Muscle layer of colon (tissue), 2 donors: ENCODE measurements around the gene ZNF140.

Experiments used
- H3K27ac ChIP-seq: one replicate; pipeline ENCODE4 v1.7.0; 2013; ENCODE audit warnings: low read depth, mild to moderate bottlenecking, low read length, moderate library complexity
- H3K27me3 ChIP-seq, 2 donors: one replicate each; pipeline ENCODE4 v1.7.0; 2013; ENCODE audit warnings: low read length in 2 of 2, mild to moderate bottlenecking in 2 of 2; ENCODE audit not compliant: insufficient read depth in 2 of 2, control insufficient read depth in 1 of 2
- H3K36me3 ChIP-seq: one replicate; pipeline ENCODE4 v1.7.0; 2013; ENCODE audit warnings: mild to moderate bottlenecking, low read length; ENCODE audit not compliant: insufficient read depth
- H3K4me1 ChIP-seq: one replicate; pipeline ENCODE4 v1.7.0; 2013; ENCODE audit warnings: mild to moderate bottlenecking, low read length; ENCODE audit not compliant: insufficient read depth
- H3K4me3 ChIP-seq, 2 donors: one replicate each; pipeline ENCODE4 v1.7.0; 2013; ENCODE audit warnings: low read length in 2 of 2, low read depth in 1 of 2, mild to moderate bottlenecking in 1 of 2, moderate library complexity in 1 of 2
- H3K9ac ChIP-seq: one replicate; pipeline ENCODE4 v1.7.0; 2013; ENCODE audit warnings: low read length
- H3K9me3 ChIP-seq: one replicate; pipeline ENCODE4 v1.7.0; 2013; ENCODE audit warnings: mild to moderate bottlenecking, low read length
- donor health status: abdominal sarcoma.
- donor health status: Adenocarcinoma of cecum.

The ZNF140 gene

DNA sequence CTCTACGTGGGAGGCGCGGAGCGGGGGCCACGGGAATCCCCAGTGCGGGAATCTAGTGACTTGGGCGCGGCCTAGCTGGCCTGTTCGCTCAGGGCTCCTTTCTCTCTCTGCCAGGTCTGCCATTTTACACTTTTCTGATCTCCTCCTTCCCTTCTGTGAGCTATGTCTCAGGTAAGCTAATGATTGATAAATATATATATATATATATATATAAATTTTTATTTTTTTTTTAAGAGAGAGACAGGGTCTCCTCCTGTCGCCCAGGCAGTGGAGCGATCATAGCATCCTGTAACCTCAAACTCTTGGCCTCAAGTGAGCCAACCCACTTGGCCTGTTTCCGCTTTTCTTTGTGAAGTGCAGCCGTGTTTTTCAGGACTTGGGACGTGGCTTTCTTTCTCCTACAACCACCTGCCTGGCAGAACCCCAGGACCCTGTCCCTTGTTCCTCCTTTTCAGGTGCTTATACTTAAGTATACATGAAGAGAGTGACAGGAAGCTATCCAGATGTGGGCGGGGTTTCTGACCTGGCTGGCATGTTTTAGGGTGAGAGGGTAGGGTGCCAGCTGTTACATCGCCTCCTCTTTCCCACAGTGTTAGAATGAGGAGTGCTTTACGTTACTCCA is 547 bp downstream of the ZNF140 start:
- peaks cover 5% of the 10 kb centered on the region for H3K4me1 ChIP-seq
- H3K4me3 ChIP-seq = peak overlapping the region; percentile 67 to 84
- peak overlapping the region; percentile 98 for H3K27ac ChIP-seq
- H3K27me3 ChIP-seq = no peaks in the 10 kb centered on the region
- peak overlapping the region; percentile 58 for H3K9ac ChIP-seq
- H3K36me3 ChIP-seq = peaks cover 45% of the 10 kb centered on the region
- H3K9me3 ChIP-seq = peaks cover 43% of the 10 kb centered on the region

DNA sequence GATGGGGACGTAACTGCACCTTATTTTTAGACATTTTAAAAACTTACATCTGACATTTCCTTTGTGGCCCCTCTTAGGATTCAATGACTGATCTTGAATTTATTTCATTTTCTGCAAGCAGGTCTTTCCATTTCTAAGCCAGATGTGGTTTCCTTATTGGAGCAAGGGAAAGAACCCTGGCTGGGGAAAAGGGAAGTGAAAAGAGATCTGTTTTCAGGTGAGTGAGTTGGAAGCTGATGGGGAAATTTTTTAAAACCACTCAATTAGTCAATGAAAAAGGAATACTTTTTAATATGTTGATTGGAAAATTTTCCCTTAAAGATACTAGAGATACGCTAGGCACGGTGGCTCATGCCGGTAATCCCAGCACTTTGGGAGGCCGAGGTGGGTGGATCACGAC is 2.6 kb downstream of the ZNF140 start:
- Histone ChIP-seq H3K36me3 (peaks cover 62% of the 10 kb centered on the region), H3K4me3 (peak overlapping the region in 1 of 2 donors; percentile 57), H3K9me3 (peaks cover 62% of the 10 kb centered on the region), H3K27ac (no peak overlapping the region), H3K9ac (no peak overlapping the region), H3K4me1 (peaks cover 5% of the 10 kb centered on the region), H3K27me3 (no peaks in the 10 kb centered on the region)

DNA sequence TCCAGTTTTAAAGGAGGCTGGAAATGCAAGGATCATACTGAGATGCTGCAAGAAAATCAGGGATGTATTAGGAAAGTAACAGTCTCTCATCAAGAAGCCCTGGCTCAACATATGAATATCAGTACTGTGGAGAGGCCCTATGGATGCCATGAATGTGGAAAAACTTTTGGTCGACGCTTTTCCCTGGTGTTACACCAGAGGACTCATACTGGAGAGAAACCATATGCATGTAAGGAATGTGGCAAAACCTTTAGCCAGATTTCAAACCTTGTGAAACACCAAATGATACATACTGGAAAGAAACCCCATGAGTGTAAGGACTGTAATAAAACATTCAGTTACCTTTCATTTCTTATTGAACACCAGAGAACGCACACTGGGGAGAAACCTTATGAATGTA is 24.9 kb downstream of the ZNF140 start:
- H3K27me3 ChIP-seq = no peaks in the 10 kb centered on the region
- peaks cover 57% of the 10 kb centered on the region for H3K36me3 ChIP-seq
- no peak overlapping the region for H3K9ac ChIP-seq
- no peaks in the 10 kb centered on the region for H3K4me1 ChIP-seq
- peaks cover 93% of the 10 kb centered on the region for H3K9me3 ChIP-seq
- H3K27ac ChIP-seq = no peak overlapping the region
- H3K4me3 ChIP-seq = peak overlapping the region in 1 of 2 donors; percentile 38

DNA sequence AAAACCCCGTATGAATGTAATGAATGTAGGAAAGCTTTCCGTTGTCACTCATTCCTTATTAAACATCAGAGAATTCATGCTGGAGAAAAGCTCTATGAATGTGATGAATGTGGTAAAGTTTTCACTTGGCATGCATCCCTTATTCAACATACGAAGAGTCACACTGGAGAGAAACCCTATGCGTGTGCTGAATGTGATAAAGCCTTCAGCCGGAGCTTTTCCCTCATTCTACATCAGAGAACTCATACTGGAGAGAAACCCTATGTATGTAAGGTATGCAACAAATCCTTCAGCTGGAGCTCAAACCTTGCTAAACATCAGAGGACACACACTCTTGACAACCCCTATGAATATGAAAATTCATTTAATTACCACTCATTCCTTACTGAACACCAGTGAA is 25.5 kb downstream of the ZNF140 start:
- no peak overlapping the region for H3K9ac ChIP-seq
- H3K4me1 ChIP-seq = no peaks in the 10 kb centered on the region
- H3K27ac ChIP-seq = no peak overlapping the region
- no peaks in the 10 kb centered on the region for H3K27me3 ChIP-seq
- peaks cover 89% of the 10 kb centered on the region for H3K9me3 ChIP-seq
- peak overlapping the region in 1 of 2 donors; percentile 38 for H3K4me3 ChIP-seq
- H3K36me3 ChIP-seq = peaks cover 51% of the 10 kb centered on the region

DNA sequence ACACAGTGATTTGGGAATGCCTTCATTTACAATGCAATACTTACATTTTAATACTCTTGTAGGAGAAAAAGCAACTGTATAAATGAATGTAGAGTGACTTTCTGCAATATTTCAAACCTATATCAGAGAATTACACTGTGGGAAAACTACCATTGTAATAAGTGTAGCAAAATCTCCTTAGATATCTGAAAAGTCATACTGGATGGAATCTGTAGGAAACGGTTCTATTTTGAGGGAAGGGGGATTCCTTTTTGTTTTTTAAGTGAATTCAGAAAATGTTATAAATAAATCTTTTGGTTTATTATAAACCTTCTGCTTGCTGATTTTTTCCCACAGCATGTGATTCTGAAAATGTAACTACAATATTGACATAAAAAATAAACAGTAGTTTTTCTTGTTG is 26.4 kb downstream of the ZNF140 start:
- Histone ChIP-seq H3K36me3 (peaks cover 42% of the 10 kb centered on the region), H3K27ac (no peak overlapping the region), H3K27me3 (no peaks in the 10 kb centered on the region), H3K9me3 (peaks cover 80% of the 10 kb centered on the region), H3K9ac (no peak overlapping the region), H3K4me1 (no peaks in the 10 kb centered on the region), H3K4me3 (peak overlapping the region in 1 of 2 donors; percentile 38)

DNA sequence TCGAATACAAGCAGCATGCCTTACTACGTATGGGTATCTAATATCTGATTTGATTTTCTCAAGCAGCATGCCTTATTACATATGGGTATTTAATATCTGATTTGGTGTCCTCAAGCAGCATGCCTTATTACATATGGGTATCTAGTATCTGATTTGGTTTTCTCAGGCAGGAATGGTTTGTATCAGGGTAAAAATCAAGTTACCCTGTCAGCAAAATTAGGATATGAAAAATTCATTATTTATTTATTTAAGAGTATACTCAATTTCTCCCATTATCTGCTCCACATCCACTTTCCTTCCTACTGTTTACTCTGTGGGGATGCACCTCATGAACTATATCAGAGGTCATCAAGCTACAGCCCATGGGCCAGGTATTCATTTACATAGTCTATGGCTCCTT is 27.4 kb downstream of the ZNF140 start:
- peak overlapping the region in 1 of 2 donors; percentile 15 for H3K4me3 ChIP-seq
- H3K27me3 ChIP-seq = no peaks in the 10 kb centered on the region
- H3K4me1 ChIP-seq = no peaks in the 10 kb centered on the region
- H3K27ac ChIP-seq = no peak overlapping the region
- peaks cover 74% of the 10 kb centered on the region for H3K9me3 ChIP-seq
- H3K9ac ChIP-seq = no peak overlapping the region
- H3K36me3 ChIP-seq = peaks cover 36% of the 10 kb centered on the region

DNA sequence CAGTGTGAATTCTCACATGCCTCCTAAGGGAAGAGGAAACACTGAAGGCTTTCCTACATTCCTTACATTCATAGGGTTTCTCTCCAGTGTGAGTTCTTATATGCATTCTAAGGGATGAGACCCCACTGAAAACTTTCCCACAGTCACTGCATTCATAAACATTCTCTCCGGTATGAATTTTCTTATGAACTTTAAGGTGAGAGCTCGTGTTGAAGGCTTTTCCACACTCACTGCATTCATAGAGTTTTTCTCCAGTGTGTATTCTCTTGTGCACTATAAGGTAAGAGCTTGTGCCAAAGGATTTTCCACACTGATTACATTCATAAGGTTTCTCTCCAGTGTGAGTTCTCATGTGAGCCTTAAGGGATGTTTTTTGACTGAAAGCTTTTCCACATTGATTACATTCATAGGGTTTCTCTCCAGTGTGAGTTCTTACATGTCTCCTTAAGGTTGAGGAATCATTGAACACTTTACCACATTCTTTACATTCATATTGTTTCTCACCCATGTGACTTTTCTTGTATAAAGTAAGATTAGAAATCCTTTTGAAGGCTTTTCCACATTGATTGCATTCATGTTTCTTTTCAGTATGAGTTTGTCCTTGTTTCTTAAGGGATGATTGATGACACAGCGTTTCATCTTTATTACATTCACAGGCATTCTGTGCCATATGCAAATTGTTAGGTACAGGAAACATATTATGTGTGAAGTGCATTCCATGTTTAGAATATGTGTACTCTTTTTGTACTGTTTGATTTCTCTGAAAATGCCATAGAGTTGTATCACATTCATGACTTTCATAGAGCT is 39.9 kb downstream of the ZNF140 start:
- Histone ChIP-seq H3K9ac (no peak overlapping the region), H3K27me3 (no peaks in the 10 kb centered on the region), H3K9me3 (peaks cover 95% of the 10 kb centered on the region), H3K4me1 (no peaks in the 10 kb centered on the region), H3K4me3 (peak overlapping the region in 1 of 2 donors; percentile 23), H3K36me3 (peaks cover 24% of the 10 kb centered on the region), H3K27ac (no peak overlapping the region)

DNA sequence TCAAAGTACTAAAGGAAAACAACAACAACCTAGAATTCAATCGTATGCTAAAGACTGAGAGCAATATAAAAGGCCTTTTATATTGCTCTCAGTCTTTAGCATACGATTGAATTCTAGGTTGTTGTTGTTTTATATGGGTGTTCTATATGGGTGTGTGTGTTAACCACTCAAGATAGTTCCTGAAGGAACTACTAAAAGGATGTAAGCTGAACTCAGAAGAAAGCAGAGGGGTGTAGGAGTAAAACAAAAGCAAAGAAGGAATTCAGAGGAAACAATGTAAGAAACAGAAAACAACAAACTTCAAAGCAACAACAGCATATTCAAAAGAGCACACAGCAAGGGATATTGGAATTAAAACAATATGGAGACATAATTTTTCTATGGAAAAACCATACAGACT is 44.0 kb downstream of the ZNF140 start:
- H3K9ac ChIP-seq = no peak overlapping the region
- no peaks in the 10 kb centered on the region for H3K4me1 ChIP-seq
- H3K9me3 ChIP-seq = peaks cover 72% of the 10 kb centered on the region
- H3K27ac ChIP-seq = no peak overlapping the region
- H3K4me3 ChIP-seq = no peak overlapping the region
- H3K27me3 ChIP-seq = no peaks in the 10 kb centered on the region
- peaks cover 25% of the 10 kb centered on the region for H3K36me3 ChIP-seq

DNA sequence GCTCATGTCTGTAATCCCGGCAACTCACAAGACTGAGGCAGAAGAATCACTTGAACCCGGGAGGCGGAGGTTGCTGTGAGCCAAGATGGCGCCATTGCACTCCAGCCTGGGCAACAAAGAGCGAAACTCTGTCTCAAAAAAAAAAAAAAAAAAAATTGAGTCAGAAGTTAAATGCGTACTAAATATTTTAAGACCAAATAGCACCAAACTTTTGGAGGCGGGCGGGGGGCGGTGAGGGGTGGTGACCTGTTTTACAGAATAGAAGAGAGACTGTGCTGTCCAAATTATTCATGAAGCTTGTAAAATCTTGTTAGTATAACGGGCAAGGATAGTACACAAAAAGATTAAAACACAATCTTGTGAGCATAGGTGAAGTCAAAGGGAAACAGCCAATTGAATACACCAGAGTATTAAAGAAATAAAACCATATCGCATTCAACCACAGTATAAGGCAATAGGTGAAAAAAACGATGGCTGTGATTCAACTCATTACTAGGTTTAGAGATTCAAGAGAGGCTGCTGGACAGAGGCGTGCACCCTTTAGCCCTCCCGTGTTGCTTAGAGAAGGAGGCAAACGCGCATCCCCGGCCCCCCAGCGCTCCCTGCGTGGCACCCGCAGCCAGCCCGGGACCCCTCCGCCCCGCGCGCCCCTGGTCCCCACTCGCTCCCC is 48.8 kb downstream of the ZNF140 start:
- Histone ChIP-seq H3K27ac (peak overlapping the region; percentile 95), H3K9me3 (peaks cover 24% of the 10 kb centered on the region), H3K4me3 (peak overlapping the region; percentile 75 to 80), H3K9ac (peak overlapping the region; percentile 46), H3K36me3 (peaks cover 11% of the 10 kb centered on the region), H3K27me3 (no peaks in the 10 kb centered on the region), H3K4me1 (peaks cover 4% of the 10 kb centered on the region)

DNA sequence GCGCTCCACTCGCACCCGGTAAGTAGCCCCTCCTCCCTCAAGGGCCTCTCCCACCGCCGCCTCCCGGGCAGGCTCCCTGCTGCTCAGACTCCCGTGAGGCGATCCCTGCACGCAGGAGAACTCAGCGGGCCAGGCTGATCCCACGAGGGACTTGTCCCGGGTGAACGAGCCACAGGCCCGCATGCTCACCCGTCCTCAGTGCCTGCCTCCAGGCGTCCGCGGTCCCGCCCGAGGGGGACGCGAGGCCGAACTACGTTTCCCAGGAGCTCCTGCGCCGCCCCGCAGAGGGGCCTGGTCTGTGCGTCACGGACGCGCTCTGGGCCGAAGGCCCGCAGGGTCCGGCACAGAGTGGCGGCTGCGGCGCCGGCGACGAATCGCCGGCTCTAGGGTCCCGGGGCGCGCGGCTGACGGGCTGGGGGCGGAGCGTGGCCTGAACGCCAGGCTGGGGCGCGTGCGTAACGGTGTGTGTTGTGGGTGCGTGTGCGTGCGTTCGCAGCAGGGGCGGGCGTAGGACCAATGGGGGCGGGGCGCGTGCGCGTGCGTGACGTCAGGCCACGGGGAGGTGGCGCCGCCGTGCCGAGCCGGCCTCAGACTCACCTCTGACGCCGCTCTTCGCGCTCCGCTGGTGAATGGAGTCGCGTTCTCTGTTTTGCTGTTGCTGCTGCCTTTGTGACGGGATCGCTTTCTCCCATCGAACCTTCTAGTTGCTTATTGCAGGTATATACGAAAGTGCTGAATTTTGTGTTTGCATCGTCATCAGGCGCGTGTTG is 49.5 kb downstream of the ZNF140 start, which contains the start of the genes ZNF10 and ZNF891:
Gene ZNF10 (plus strand): TSS at position 590 of the 770 bp plus-strand sequence. CDS start 13,866 bp downstream, outside the sequence.
Gene ZNF891 (minus strand): TSS at position 237 of the 770 bp plus-strand sequence. CDS start 8,356 bp downstream, outside the sequence.
- H3K9me3 ChIP-seq = peaks cover 26% of the 10 kb centered on the region
- H3K4me1 ChIP-seq = peaks cover 4% of the 10 kb centered on the region
- H3K27ac ChIP-seq = peak within 1 kb of the TSS; percentile 95
- H3K4me3 ChIP-seq = peak within 1 kb of the TSS; percentile 75 to 80
- peaks cover 17% of the 10 kb centered on the region for H3K36me3 ChIP-seq
- no peaks in the 10 kb centered on the region for H3K27me3 ChIP-seq
- peak within 1 kb of the TSS; percentile 69 for H3K9ac ChIP-seq

DNA sequence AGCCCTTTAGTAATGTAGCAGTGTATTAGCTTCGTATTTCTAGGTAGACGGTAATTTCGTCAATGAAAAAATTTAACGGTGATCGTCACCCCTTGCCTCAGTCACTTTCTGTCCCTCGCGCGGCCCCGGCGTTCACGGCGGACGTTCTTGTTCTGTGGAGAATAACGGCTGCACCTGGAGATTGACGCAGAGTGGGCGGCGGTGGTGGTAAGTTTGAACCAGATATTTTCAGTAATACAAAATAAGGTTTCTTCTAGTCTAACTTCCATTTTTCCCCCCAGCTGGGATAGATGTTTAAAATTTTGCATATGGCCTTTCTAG is 50.0 kb downstream of the ZNF140 start:
- Histone ChIP-seq H3K36me3 (peaks cover 17% of the 10 kb centered on the region), H3K9me3 (peaks cover 26% of the 10 kb centered on the region), H3K9ac (peak overlapping the region; percentile 69)

More for the DNA sequence above, 50.0 kb downstream of the ZNF140 start:
- peak overlapping the region; percentile 75 to 80 for H3K4me3 ChIP-seq
- no peaks in the 10 kb centered on the region for H3K27me3 ChIP-seq
- peaks cover 4% of the 10 kb centered on the region for H3K4me1 ChIP-seq
- H3K27ac ChIP-seq = peak overlapping the region; percentile 95
